Lower leg skin (tissue), 4 donors: ENCODE measurements around the gene AP1B1. TPM values are rescaled to one million over a fixed set of nuclear protein-coding genes. Genes with fewer than 3 reads are reported as not detected.

Source experiments
- DNase-seq, 2 donors: peaks; one replicate each; pipeline ENCODE4 v3.0.0-alpha.2; 2019; ENCODE audit warnings: low spot score in 2 of 2
- H3K4me3 ChIP-seq: fragments of 200-600 bp; sonication (generic); 2 replicates; pipeline ENCODE4 v1.5.1; 2017; ENCODE audit warnings: mild to moderate bottlenecking, low read depth; ENCODE audit not compliant: poor library complexity, severe bottlenecking
- POLR2A ChIP-seq, 2 donors: fragments of 450-650 bp; IDR thresholded peaks; one replicate each; pipeline ENCODE4 v1.6.1; 2016 to 2017; ENCODE audit warnings: antibody characterized with exemption in 2 of 2, mild to moderate bottlenecking in 1 of 2, moderate library complexity in 1 of 2
- WGBS, 2 donors: methylation state at CpG; one replicate each; pipeline ENCODE4 v1.1.5; 2018; 5-methylcytosine and 5-hydroxymethylcytosine counted together
- intact Hi-C: fragments of 100-400 bp; cut with DNase I; formaldehyde crosslinking; loops from one replicate; pipeline ENCODE4 v1.15.0; 2023; ENCODE audit warnings: low total_unique reads
- microRNA-seq, 2 donors: library from miRNA; unstranded; fragments of <30 nt; microRNA quantifications; one replicate each; pipeline ENCODE4, GENCODE V29; 2016; ENCODE audit warnings: borderline replicate concordance in 2 of 2, borderline number of aligned reads in 1 of 2
- total RNA-seq, 4 donors: library from RNA; depleted of rRNA; stranded (reverse); fragments of >200 nt; gene quantifications; one replicate each; pipeline ENCODE4 v1.1.0, GENCODE V29; 2016
- TF ChIP-seq, protein P1 (sequence below), 3 donors: fragments of 450-650 bp; IDR thresholded peaks; one replicate each; pipeline ENCODE4 v1.5.1; 2016; ENCODE audit warnings: antibody characterized with exemption in 3 of 3, mild to moderate bottlenecking in 3 of 3, moderate library complexity in 2 of 3

Gene AP1B1
- total RNA-seq, 4 donors from 2014 or later: 65.4 to 95.5 (median 79.0) TPM

DNA sequence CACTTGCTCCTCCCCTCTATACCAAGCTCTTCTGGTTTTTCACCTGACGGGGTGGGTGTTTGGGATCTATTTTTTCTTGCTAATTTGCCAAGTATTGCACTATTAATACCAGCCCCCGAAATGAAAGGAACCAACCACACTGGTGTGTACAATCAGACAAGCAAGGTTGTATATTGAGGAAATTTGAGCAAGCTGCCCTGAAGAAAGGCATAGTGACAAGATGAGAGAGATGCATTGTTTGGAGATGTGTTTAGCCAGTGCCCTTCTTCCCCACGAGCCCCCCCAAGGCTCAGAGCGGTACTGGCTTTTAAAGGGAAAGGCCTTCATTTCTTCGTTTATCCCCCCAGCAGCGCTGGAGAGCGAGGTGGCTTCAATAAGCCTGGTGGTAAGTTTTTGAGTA is 97.2 kb downstream of the AP1B1 start:
- TF ChIP-seq, protein P1, sequence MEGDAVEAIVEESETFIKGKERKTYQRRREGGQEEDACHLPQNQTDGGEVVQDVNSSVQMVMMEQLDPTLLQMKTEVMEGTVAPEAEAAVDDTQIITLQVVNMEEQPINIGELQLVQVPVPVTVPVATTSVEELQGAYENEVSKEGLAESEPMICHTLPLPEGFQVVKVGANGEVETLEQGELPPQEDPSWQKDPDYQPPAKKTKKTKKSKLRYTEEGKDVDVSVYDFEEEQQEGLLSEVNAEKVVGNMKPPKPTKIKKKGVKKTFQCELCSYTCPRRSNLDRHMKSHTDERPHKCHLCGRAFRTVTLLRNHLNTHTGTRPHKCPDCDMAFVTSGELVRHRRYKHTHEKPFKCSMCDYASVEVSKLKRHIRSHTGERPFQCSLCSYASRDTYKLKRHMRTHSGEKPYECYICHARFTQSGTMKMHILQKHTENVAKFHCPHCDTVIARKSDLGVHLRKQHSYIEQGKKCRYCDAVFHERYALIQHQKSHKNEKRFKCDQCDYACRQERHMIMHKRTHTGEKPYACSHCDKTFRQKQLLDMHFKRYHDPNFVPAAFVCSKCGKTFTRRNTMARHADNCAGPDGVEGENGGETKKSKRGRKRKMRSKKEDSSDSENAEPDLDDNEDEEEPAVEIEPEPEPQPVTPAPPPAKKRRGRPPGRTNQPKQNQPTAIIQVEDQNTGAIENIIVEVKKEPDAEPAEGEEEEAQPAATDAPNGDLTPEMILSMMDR (IDR thresholded peaks at IDR 0.05): no peak
- TF ChIP-seq POLR2A (IDR thresholded peaks at IDR 0.05): no peak
- H3K4me3 ChIP-seq: no peak overlapping the region
- DNase-seq: no peak
- intact Hi-C loops: no loop called here
- WGBS, 2 donors: 72 to 74% methylated on average over 7 of the region's 7 CpGs

DNA sequence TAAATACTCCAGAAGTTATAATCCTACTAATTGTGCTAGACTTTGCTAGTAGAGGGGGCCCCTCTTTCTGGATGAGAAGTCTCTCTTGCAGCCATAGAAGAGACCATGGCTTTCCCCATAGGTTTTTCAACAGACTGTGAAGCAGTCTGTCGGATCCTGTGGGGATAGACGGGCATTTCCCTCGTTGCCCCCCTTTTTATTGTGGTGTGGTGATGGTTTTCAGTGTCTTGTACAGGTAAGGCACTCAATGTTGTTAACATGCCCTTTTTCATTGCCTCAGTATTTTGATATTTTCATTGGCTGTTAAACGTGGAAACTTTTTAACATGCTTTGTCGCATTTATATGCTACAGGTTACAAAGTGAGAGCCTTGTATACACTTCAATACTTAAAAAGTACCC is 98.3 kb downstream of the AP1B1 start:
- intact Hi-C loops: no loop called here
- 58 to 64% methylated on average over 5 of the region's 5 CpGs for WGBS, 2 donors

DNA sequence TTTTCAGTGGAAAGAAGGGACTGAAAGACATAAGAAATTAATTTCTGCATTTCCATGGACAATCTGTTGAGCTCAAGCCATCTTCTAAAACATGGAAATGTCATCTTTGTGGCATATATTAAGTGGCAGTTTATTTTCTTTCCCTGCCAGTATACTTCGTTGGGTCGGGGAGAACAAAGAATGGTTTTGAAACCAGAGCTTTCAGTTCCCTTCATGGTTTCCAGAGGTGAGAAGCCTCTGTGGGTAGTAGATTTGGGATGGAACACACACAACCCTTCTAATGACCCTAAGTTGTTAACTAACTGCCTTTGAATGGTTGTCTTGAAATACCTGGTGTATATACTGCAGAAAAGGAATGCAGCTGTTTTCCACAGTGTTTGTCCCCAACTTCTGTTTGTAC is 99.5 kb downstream of the AP1B1 start:
- intact Hi-C loops: no loop called here
- no peak overlapping the region for H3K4me3 ChIP-seq
- TF ChIP-seq, protein P1 (IDR thresholded peaks at IDR 0.05): no peak
- TF ChIP-seq POLR2A (IDR thresholded peaks at IDR 0.05): no peak
- 56 to 60% methylated on average over 2 of the region's 2 CpGs for WGBS, 2 donors
- DNase-seq: no peak

More for the DNA sequence above, 98.3 kb downstream of the AP1B1 start:
- no peak for DNase-seq
- TF ChIP-seq, protein P1 (IDR thresholded peaks at IDR 0.05): no peak
- no peak for TF ChIP-seq POLR2A (IDR thresholded peaks at IDR 0.05)
- no peak overlapping the region for H3K4me3 ChIP-seq

DNA sequence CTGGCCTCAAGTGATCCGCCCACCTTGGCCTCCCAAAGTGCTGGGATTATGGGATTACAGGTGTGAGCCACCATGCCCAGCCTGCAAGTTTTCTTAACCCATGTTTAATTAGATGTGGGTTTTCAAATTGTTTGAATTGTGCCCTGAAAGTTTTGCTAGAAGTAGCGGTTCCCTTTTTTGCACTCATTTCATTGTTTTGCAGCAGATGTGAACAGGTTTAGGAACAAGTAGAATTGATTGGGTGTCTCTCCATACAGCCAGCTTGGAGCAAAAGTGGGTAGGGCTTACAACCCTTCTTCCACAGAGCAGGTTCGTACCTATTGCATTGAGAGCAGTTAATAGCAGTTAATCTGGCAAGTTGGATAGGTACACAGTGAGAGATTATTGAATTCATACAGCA is 104.2 kb downstream of the AP1B1 start:
- intact Hi-C loops: no loop called here
- TF ChIP-seq POLR2A (IDR thresholded peaks at IDR 0.05): no peak
- TF ChIP-seq, protein P1 (IDR thresholded peaks at IDR 0.05): no peak
- WGBS, 2 donors: 94 to 95% methylated on average over 3 of the region's 3 CpGs
- no peak overlapping the region for H3K4me3 ChIP-seq
- no peak for DNase-seq

DNA sequence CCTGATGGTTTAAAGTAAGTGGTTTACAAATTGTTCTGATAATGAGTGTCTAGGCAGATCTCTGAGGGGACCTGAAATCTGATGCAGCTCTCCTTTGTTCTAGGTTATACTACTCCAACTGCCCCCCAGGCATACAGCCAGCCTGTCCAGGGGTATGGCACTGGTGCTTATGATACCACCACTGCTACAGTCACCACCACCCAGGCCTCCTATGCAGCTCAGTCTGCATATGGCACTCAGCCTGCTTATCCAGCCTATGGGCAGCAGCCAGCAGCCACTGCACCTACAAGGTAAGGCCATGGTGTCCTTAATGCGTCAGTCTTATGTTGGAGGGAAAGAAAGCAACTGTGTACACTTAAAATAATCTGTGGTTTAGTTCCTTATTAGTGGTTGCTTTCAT is 110.4 kb downstream of the AP1B1 start:
- no peak overlapping the region for H3K4me3 ChIP-seq
- intact Hi-C loops: no loop called here
- TF ChIP-seq, protein P1 (IDR thresholded peaks at IDR 0.05): no peak
- TF ChIP-seq POLR2A (IDR thresholded peaks at IDR 0.05): no peak
- no peak for DNase-seq
- 92 to 100% methylated on average over 1 of the region's 1 CpG for WGBS, 2 donors

Small RNAs within 50 kb of the gene (microRNA-seq; reads per million reads assigned to microRNA genes)
- gene MIR3653: 14.9 to 24.3 reads per million in 2 donors

Other genes with a start within 250 kb of the AP1B1 start
- gene EMID1, start 182.7 kb downstream of the AP1B1 start, total RNA-seq: 1 to 10 TPM; 2.8 to 4.8 (median 3.6) TPM
- 10 to 100 TPM in 3 of 4 donors, 1 to 10 TPM in 1; 8.9 to 24.1 (median 20.5) TPM for gene RHBDD3, start 120.6 kb downstream of the AP1B1 start, total RNA-seq
- 100 to 1,000 TPM; 128 to 169 (median 149) TPM for gene EWSR1, start 120.3 kb downstream of the AP1B1 start, total RNA-seq
- gene GAS2L1, start 81.9 kb downstream of the AP1B1 start, total RNA-seq: 10 to 100 TPM; 58.0 to 75.0 (median 67.8) TPM
- 1 to 10 TPM in 2 of 4 donors, under 1 TPM in 2; 0.17 to 2.9 (median 0.80) TPM for gene RASL10A, start 72.9 kb downstream of the AP1B1 start, total RNA-seq
- gene RFPL1, start 50.0 kb upstream of the AP1B1 start, total RNA-seq: not detected
- 1 to 10 TPM in 1 of 4 donors, under 1 TPM in 3; 0.23 to 3.0 (median 0.53) TPM for gene NEFH, start 91.6 kb upstream of the AP1B1 start, total RNA-seq
- 10 to 100 TPM; 14.2 to 30.5 (median 23.3) TPM for gene THOC5, start 165.2 kb upstream of the AP1B1 start, total RNA-seq
- gene NIPSNAP1, start 192.5 kb upstream of the AP1B1 start, total RNA-seq: 10 to 100 TPM; 19.8 to 23.7 (median 21.8) TPM
- gene NF2, start 215.1 kb upstream of the AP1B1 start, total RNA-seq: 10 to 100 TPM; 16.7 to 32.0 (median 25.2) TPM